Activated T-cell treated with anti-CD3 and anti-CD28 coated beads, Interleukin-2, amount 50 U/mL, for 4 hours (primary cell): Measurements from ENCODE around the gene ELFN1. TPM values are rescaled to one million over a fixed set of nuclear protein-coding genes. Genes with fewer than 3 reads are reported as not detected.
"Not testable (repeated sequence)": the region's sequence is repeated elsewhere in the genome, so short reads cannot be mapped to it uniquely, and the experiment has no call there.

Experiments used
- ATAC-seq, 2 donors: fragments of 200-7000 bp; cut with Tn5 transposase; one replicate each; pipeline ENCODE4 v1.10.0; 2021
- DNase-seq: peaks from one replicate; pipeline ENCODE4 v3.0.0-alpha.2; 2020
- H3K27me3 Mint-ChIP-seq: one replicate; pipeline ENCODE4 v1.8.0; 2021; ENCODE audit warnings: low read depth, mixed read lengths
- H3K36me3 Mint-ChIP-seq: one replicate; pipeline ENCODE4 v1.8.0; 2022; ENCODE audit warnings: mixed read lengths; ENCODE audit not compliant: insufficient read depth
- H3K4me1 Mint-ChIP-seq: one replicate; pipeline ENCODE4 v1.8.0; 2021; ENCODE audit warnings: low read depth, mixed read lengths
- H3K4me3 Mint-ChIP-seq: one replicate; pipeline ENCODE4 v1.8.0; 2021; ENCODE audit warnings: mild to moderate bottlenecking, moderate library complexity, mixed read lengths
- H3K9me3 Mint-ChIP-seq: one replicate; pipeline ENCODE4 v1.8.0; 2021; ENCODE audit warnings: mixed read lengths
- total RNA-seq, 3 donors: library from RNA; stranded (reverse); gene quantifications; one replicate each; pipeline ENCODE4 v1.2.1, GENCODE V29; 2021

The ELFN1 gene
- total RNA-seq, 3 donors from 2014 or later: 0.11 to 0.13 (median 0.13) TPM

- no peak for DNase-seq
- no peaks in the 10 kb centered on the region for H3K9me3 Mint-ChIP-seq
- no peak overlapping the region for H3K4me3 Mint-ChIP-seq
- H3K4me1 Mint-ChIP-seq: no peaks in the 10 kb centered on the region
- no peaks in the 10 kb centered on the region for H3K36me3 Mint-ChIP-seq
- ATAC-seq: no peak
- peaks cover 9% of the 10 kb centered on the region for H3K27me3 Mint-ChIP-seq
Observed at GRCh38 chr7:1709281-1709680, 39.2 kb downstream of the ELFN1 start.

GRCh38 chr7:1709900-1710299 lies 39.8 kb downstream of the ELFN1 start:
- Mint-ChIP-seq H3K36me3 (no peaks in the 10 kb centered on the region), H3K4me3 (no peak overlapping the region), H3K27me3 (peaks cover 9% of the 10 kb centered on the region), H3K9me3 (no peaks in the 10 kb centered on the region), H3K4me1 (no peaks in the 10 kb centered on the region)
- no peak for ATAC-seq
- no peak for DNase-seq

- H3K27me3 Mint-ChIP-seq: peaks cover 12% of the 10 kb centered on the region
- ATAC-seq (no peak), DNase-seq (no peak)
Observed at GRCh38 chr7:1710936-1711335, 40.9 kb downstream of the ELFN1 start.

GRCh38 chr7:1712907-1713501 lies 42.9 kb downstream of the ELFN1 start:
- Mint-ChIP-seq H3K4me3 (no peak overlapping the region), H3K9me3 (no peaks in the 10 kb centered on the region), H3K27me3 (peaks cover 9% of the 10 kb centered on the region), H3K4me1 (no peaks in the 10 kb centered on the region), H3K36me3 (no peaks in the 10 kb centered on the region)
- no peak for DNase-seq
- ATAC-seq: no peak

More at GRCh38 chr7:1710936-1711335, 40.9 kb downstream of the ELFN1 start:
- no peaks in the 10 kb centered on the region for H3K9me3 Mint-ChIP-seq
- no peaks in the 10 kb centered on the region for H3K36me3 Mint-ChIP-seq
- H3K4me3 Mint-ChIP-seq: no peak overlapping the region
- H3K4me1 Mint-ChIP-seq: no peaks in the 10 kb centered on the region

GRCh38 chr7:1713502-1714484 lies 43.7 kb downstream of the ELFN1 start:
- no peaks in the 10 kb centered on the region for H3K36me3 Mint-ChIP-seq
- peaks cover 6% of the 10 kb centered on the region for H3K27me3 Mint-ChIP-seq
- H3K4me3 Mint-ChIP-seq: no peak overlapping the region
- ATAC-seq: no peak
- H3K4me1 Mint-ChIP-seq: no peaks in the 10 kb centered on the region
- DNase-seq: no peak
- no peaks in the 10 kb centered on the region for H3K9me3 Mint-ChIP-seq

- Mint-ChIP-seq H3K27me3 (peaks cover 4% of the 10 kb centered on the region), H3K4me3 (no peak overlapping the region), H3K4me1 (no peaks in the 10 kb centered on the region), H3K9me3 (no peaks in the 10 kb centered on the region), H3K36me3 (no peaks in the 10 kb centered on the region)
- no peak for DNase-seq
- no peak for ATAC-seq
Observed at GRCh38 chr7:1714583-1715330, 44.7 kb downstream of the ELFN1 start.

- Mint-ChIP-seq H3K4me3 (no peak overlapping the region), H3K9me3 (no peaks in the 10 kb centered on the region), H3K36me3 (no peaks in the 10 kb centered on the region), H3K4me1 (no peaks in the 10 kb centered on the region), H3K27me3 (peaks cover 4% of the 10 kb centered on the region)
- no peak for ATAC-seq
- no peak for DNase-seq
Observed at GRCh38 chr7:1715331-1715625, 45.2 kb downstream of the ELFN1 start.

GRCh38 chr7:1715671-1716074 lies 45.6 kb downstream of the ELFN1 start:
- no peaks in the 10 kb centered on the region for H3K9me3 Mint-ChIP-seq

GRCh38 chr7:1716263-1717094 lies 46.4 kb downstream of the ELFN1 start:
- Mint-ChIP-seq H3K4me1 (no peaks in the 10 kb centered on the region), H3K27me3 (peaks cover 3% of the 10 kb centered on the region), H3K9me3 (no peaks in the 10 kb centered on the region), H3K4me3 (no peak overlapping the region), H3K36me3 (no peaks in the 10 kb centered on the region)
- DNase-seq: no peak
- peak in 1 of 2 donors; percentile 36 for ATAC-seq

More at GRCh38 chr7:1715671-1716074, 45.6 kb downstream of the ELFN1 start:
- Mint-ChIP-seq H3K36me3 (no peaks in the 10 kb centered on the region), H3K4me1 (no peaks in the 10 kb centered on the region), H3K4me3 (no peak overlapping the region), H3K27me3 (peaks cover 4% of the 10 kb centered on the region)
- DNase-seq (no peak), ATAC-seq (no peak)

- Mint-ChIP-seq H3K27me3 (peaks cover 3% of the 10 kb centered on the region), H3K36me3 (no peaks in the 10 kb centered on the region), H3K9me3 (no peaks in the 10 kb centered on the region), H3K4me3 (no peak overlapping the region), H3K4me1 (no peaks in the 10 kb centered on the region)
- DNase-seq: no peak
- no peak for ATAC-seq
Observed at GRCh38 chr7:1717095-1717483, 47.0 kb downstream of the ELFN1 start.

- ATAC-seq (no peak), DNase-seq (no peak)
- H3K4me1 Mint-ChIP-seq: no peaks in the 10 kb centered on the region
- H3K9me3 Mint-ChIP-seq: no peaks in the 10 kb centered on the region
- no peak overlapping the region for H3K4me3 Mint-ChIP-seq
- peaks cover 3% of the 10 kb centered on the region for H3K27me3 Mint-ChIP-seq
- no peaks in the 10 kb centered on the region for H3K36me3 Mint-ChIP-seq
Observed at GRCh38 chr7:1717903-1718676, 48.0 kb downstream of the ELFN1 start.

- not testable (repeated sequence) for H3K4me1 Mint-ChIP-seq, H3K36me3 Mint-ChIP-seq, ATAC-seq
Observed at GRCh38 chr7:1718850-1719249, 48.8 kb downstream of the ELFN1 start.

GRCh38 chr7:1719256-1719655 lies 49.2 kb downstream of the ELFN1 start:
- H3K9me3 Mint-ChIP-seq, H3K36me3 Mint-ChIP-seq, H3K4me3 Mint-ChIP-seq, H3K4me1 Mint-ChIP-seq, DNase-seq, ATAC-seq, H3K27me3 Mint-ChIP-seq: not testable (repeated sequence)

More at GRCh38 chr7:1718850-1719249, 48.8 kb downstream of the ELFN1 start:
- not testable (repeated sequence) for H3K4me3 Mint-ChIP-seq, DNase-seq, H3K27me3 Mint-ChIP-seq, H3K9me3 Mint-ChIP-seq
